Tibial artery (tissue), 4 donors: ENCODE measurements around the gene SCFD1.

Experiments used
- DNase-seq, 2 donors: peaks; one replicate each; pipeline ENCODE4 v3.0.0-alpha.2; 2019
- H3K27ac ChIP-seq, 2 donors: fragments of 200-600 bp; sonication (generic) in 1 of 2; 1 replicate in 1 of 2; 2 replicates in 1 of 2; pipeline ENCODE4 v1.5.1; 2018 to 2019; ENCODE audit warnings: mild to moderate bottlenecking in 1 of 2
- H3K27me3 ChIP-seq, 2 donors: fragments of 200-600 bp; sonication (generic) in 1 of 2; one replicate each; pipeline versions ENCODE4 v1.5.1 to v1.6.0; 2016 to 2019
- H3K36me3 ChIP-seq, 3 donors: fragments of 200-600 bp; sonication (generic) in 2 of 3; one replicate each; pipeline ENCODE4 v1.5.1; 2016 to 2019; ENCODE audit warnings: mild to moderate bottlenecking in 2 of 3
- H3K4me1 ChIP-seq, 4 donors: fragments of 200-600 bp; sonication (generic) in 2 of 4; 1 replicate in 3 of 4; 2 replicates in 1 of 4; pipeline ENCODE4 v1.5.1; 2016 to 2019
- H3K4me3 ChIP-seq, 2 donors: fragments of 200-600 bp; sonication (generic) in 1 of 2; 1 replicate in 1 of 2; 2 replicates in 1 of 2; pipeline ENCODE4 v1.5.1; 2018 to 2019; ENCODE audit warnings: mild to moderate bottlenecking in 2 of 2
- H3K9me3 ChIP-seq, 3 donors: fragments of 200-600 bp; sonication (generic) in 1 of 3; one replicate each; pipeline ENCODE4 v1.5.1; 2016 to 2019
- CTCF ChIP-seq, 2 experiments: fragments of 200-600 bp in 1 of 2; fragments of 450-650 bp in 1 of 2; IDR thresholded peaks; one replicate each; pipeline ENCODE4 v1.5.1; 2017 to 2019; ENCODE audit warnings: antibody characterized with exemption in 2 of 2, mild to moderate bottlenecking in 1 of 2, moderate library complexity in 1 of 2
- intact Hi-C: fragments of 100-400 bp; cut with DNase I; formaldehyde crosslinking; loops from one replicate; pipeline ENCODE4 v1.15.0; 2023; ENCODE audit warnings: low total_unique reads

The SCFD1 gene

GRCh38 chr14:30725763-30726162, 103.6 kb downstream of the SCFD1 start:
- Histone ChIP-seq H3K4me3 (no peak overlapping the region), H3K4me1 (no peaks in the 10 kb centered on the region), H3K36me3 (peaks cover 16 to 50% (median 33%) of the 10 kb centered on the region in 3 donors), H3K27me3 (no peaks in the 10 kb centered on the region), H3K9me3 (no peaks in the 10 kb centered on the region), H3K27ac (no peak overlapping the region)
- no peak for DNase-seq
- intact Hi-C loops = no loop called here
- no peak for TF ChIP-seq CTCF (IDR thresholded peaks at IDR 0.05)

DNA sequence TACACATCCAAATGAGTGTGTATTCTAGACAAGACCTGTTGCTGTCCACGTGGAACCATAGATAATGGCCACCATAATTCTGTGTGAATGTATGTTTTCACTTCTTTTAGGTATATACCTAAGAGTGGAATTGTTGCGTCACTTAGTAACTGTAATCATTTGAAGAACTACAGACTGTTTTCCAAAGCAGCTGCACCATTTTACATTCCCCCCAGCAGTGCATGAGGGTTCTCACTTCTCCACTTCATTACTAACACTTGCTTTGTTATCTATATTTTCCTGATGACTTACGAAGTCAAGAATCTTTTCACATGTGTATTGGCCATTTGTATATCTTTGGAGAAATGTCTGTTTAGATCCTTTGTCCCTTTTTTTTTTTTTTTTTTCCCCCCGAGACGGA, 106.4 kb downstream of the SCFD1 start:
- intact Hi-C loops = no loop called here
- Histone ChIP-seq H3K27me3 (no peaks in the 10 kb centered on the region), H3K9me3 (no peaks in the 10 kb centered on the region), H3K4me1 (no peaks in the 10 kb centered on the region), H3K36me3 (peaks cover 16 to 46% (median 33%) of the 10 kb centered on the region in 3 donors), H3K4me3 (no peak overlapping the region), H3K27ac (no peak overlapping the region)
- DNase-seq = no peak
- no peak for TF ChIP-seq CTCF (IDR thresholded peaks at IDR 0.05)

DNA sequence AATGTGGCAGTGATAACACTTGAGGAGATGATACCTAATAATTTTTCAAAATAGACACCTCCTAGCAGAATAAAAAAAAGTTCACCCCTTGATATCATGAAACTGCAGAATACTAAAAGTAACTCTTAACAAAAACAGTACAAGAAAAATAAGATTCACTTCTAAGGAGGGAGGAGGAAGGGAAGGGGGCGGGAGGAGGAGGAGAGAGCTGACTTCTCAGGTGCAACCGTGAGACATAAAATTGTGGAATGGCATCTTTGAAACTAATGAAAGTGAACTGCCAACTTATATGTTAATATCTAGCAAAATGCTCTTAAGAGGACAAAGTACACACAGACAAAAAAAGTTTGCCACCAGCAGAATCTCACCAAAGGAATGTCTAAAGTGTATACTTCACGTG, 115.8 kb downstream of the SCFD1 start:
- Histone ChIP-seq H3K4me3 (no peak overlapping the region), H3K27ac (no peak overlapping the region), H3K27me3 (no peaks in the 10 kb centered on the region), H3K36me3 (peaks cover 29 to 39% (median 35%) of the 10 kb centered on the region in 3 donors), H3K4me1 (no peaks in the 10 kb centered on the region), H3K9me3 (no peaks in the 10 kb centered on the region)
- TF ChIP-seq CTCF (IDR thresholded peaks at IDR 0.05) = no peak
- no peak for DNase-seq
- intact Hi-C loops = no loop called here

GRCh38 chr14:30738978-30739377, 116.9 kb downstream of the SCFD1 start:
- DNase-seq = no peak
- Histone ChIP-seq H3K4me1 (no peaks in the 10 kb centered on the region), H3K9me3 (no peaks in the 10 kb centered on the region), H3K4me3 (no peak overlapping the region), H3K27me3 (no peaks in the 10 kb centered on the region), H3K27ac (no peak overlapping the region), H3K36me3 (peaks cover 24 to 29% (median 28%) of the 10 kb centered on the region in 3 donors)
- TF ChIP-seq CTCF (IDR thresholded peaks at IDR 0.05) = no peak
- intact Hi-C loops = no loop called here

GRCh38 chr14:30748343-30748742, 126.2 kb downstream of the SCFD1 start:
- H3K27ac ChIP-seq = no peak overlapping the region
- no peak overlapping the region for H3K4me3 ChIP-seq
- H3K9me3 ChIP-seq = no peaks in the 10 kb centered on the region
- DNase-seq = no peak
- no peaks in the 10 kb centered on the region for H3K27me3 ChIP-seq
- H3K4me1 ChIP-seq = peaks cover 0 to 14% (median 0%) of the 10 kb centered on the region in 4 donors
- intact Hi-C loops = no loop called here
- no peak for TF ChIP-seq CTCF (IDR thresholded peaks at IDR 0.05)
- no peaks in the 10 kb centered on the region for H3K36me3 ChIP-seq
